ENCODE results near the gene ZBTB42.
A peak's percentile ranks its signal among the peaks of the same experiment; 100 is the strongest.

ZBTB42 gene

DNA sequence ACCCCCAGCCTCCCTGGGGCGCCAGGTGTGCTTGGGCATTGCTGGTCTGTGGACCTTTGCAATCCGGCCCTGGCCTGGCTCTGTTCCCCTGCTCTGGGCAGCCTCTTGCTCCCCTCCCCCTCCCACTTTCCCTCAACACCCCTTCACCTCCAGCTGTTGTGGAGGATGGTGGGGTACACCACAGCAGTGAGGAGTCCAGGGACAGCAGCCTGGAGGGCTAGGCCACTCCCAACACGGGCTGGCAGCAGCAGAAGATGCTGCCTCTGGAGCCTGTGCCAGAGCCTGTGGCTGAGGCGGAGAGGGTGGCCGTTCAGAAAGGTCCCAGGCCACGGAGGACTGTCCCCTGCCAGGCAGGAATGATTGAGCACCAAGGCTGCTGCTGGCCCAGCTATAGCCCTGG, 7.6 kb downstream of the ZBTB42 start:
- H3K4me3 ChIP-seq (ENCODE audit: low read depth, low read length) = no peak overlapping the region
- TF ChIP-seq CTCF (IDR thresholded peaks at IDR 0.05; ENCODE audit: low read depth, low read length) = no peak

GRCh38 chr14:104810316-104810715, 9.4 kb downstream of the ZBTB42 start:
- no peak overlapping the region for H3K4me3 ChIP-seq (ENCODE audit: low read depth, low read length)
- no peak for TF ChIP-seq CTCF (IDR thresholded peaks at IDR 0.05; ENCODE audit: low read depth, low read length)

DNA sequence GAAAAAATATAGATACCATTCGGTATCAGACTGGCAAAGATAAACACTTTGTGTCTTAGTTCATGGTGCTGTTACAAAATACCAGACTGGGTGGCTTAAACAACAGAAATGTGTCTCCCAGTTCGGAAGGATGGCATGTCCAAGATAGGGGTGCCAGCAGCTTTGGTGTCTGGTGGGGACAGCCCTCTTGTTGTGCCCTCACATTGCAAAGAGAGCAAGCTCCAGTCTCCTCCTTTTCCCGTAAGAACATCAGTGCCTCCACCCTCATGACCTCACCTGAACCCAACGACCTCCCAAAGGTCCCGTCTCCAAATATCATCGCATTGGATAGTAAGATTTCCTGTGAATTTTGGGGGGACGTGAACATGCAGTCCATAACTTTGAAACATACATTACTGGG, 12.4 kb downstream of the ZBTB42 start:
- TF ChIP-seq CTCF (IDR thresholded peaks at IDR 0.05; ENCODE audit: low read depth, low read length) = no peak

DNA sequence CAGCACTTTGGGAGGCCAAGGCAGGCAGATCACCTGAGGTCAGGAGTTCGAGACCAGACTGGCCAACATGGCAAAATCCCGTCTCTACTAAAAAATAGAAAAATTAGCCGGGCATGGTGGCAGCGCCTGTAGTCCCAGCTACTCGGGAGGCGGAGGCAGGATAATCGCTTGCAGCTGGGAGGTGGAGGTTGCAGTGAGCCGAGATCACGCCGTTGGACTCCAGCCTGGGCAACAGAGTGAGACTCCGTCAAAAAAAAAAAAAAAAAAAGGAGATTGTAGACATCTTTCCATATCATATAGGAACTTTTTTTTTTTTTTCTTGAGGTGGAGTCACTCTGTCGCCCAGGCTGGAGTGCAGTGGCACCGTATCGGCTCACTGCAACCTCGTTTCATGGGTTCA, 13.8 kb downstream of the ZBTB42 start:
- peak overlapping the region; percentile 84 for H3K4me3 ChIP-seq (ENCODE audit: low read depth, low read length)

More for the DNA sequence above, 12.4 kb downstream of the ZBTB42 start:
- H3K4me3 ChIP-seq (ENCODE audit: low read depth, low read length) = no peak overlapping the region

DNA sequence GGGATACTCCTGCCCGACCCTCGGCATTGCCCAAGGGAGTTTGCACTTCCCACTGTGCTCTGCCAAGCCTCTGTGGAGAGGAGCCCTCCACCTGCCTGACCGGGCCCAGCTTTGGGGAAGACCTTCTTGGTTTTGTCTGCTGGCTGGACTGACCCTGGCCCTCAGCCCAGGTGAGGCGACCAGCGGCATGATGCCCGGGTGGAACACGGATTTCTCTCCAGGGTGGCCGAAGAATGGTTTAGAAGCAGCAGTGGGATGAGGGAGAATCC, 15.6 kb downstream of the ZBTB42 start:
- TF ChIP-seq CTCF (IDR thresholded peaks at IDR 0.05; ENCODE audit: low read depth, low read length) = no peak

DNA sequence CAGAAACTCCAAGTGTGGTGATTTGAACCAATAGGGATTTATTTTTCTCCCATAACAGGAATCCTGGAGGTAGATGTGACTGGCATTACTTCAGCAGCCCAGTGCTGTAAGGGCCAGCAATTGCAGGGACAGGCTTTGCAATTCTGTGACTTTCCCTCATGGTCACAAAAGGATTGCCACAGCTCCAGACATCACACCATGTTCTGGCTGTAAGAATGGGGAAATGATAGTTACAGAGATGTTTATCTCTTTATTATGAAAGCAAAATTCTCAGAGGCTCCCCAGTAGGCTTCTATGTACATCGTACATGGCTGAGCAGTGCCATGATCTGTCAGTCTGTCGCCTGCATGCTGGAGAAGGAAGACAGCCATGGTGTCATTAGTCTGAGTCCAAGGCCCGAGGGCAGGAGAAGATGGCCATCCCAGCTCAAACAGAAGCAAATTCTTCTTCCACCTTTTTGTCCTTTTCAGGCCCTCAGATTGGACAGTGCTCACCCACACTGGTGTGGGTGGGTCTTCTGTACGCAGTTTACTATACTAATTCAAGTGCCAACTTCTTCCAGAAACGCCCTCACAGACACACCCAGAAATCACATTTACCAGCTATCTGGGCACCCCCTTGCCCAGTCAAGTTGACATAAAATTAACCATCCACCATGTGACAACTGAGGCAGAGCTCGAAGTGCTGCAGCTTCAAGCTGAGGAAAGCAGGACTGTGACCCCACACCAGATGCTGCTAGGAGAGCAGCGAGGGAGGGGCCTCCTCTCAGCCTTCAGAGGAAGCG, 17.2 kb downstream of the ZBTB42 start:
- H3K4me3 ChIP-seq (ENCODE audit: low read depth, low read length) = no peak overlapping the region
- TF ChIP-seq CTCF (IDR thresholded peaks at IDR 0.05; ENCODE audit: low read depth, low read length) = no peak

More for the DNA sequence above, 15.6 kb downstream of the ZBTB42 start:
- peak overlapping the region; percentile 84 for H3K4me3 ChIP-seq (ENCODE audit: low read depth, low read length)

GRCh38 chr14:104818714-104819161, 17.8 kb downstream of the ZBTB42 start:
- no peak overlapping the region for H3K4me3 ChIP-seq (ENCODE audit: low read depth, low read length)
- TF ChIP-seq CTCF (IDR thresholded peaks at IDR 0.05; ENCODE audit: low read depth, low read length) = no peak

GRCh38 chr14:104819361-104819781, 18.5 kb downstream of the ZBTB42 start:
- no peak for TF ChIP-seq CTCF (IDR thresholded peaks at IDR 0.05; ENCODE audit: low read depth, low read length)

More at GRCh38 chr14:104819361-104819781, 18.5 kb downstream of the ZBTB42 start:
- no peak overlapping the region for H3K4me3 ChIP-seq (ENCODE audit: low read depth, low read length)

Measured in WI38 (cell line).